Stomach (tissue), 9 donors: ENCODE results near the gene FYCO1. TPM values are rescaled to one million over a fixed set of nuclear protein-coding genes. Genes with fewer than 3 reads are reported as not detected.

ENCODE experiments used
- DNase-seq, 2 donors: peaks; one replicate each; pipeline versions ENCODE4 v3.0.0 to v3.0.0-alpha.2; 2013 to 2019
- H3K27ac ChIP-seq, 5 donors: fragments of 200-600 bp in 4 of 5; sonication (generic) in 4 of 5; one replicate each; pipeline ENCODE4 v1.5.1; 2013 to 2019; ENCODE audit warnings: mild to moderate bottlenecking in 1 of 5, moderate library complexity in 1 of 5
- H3K27me3 ChIP-seq, 3 donors: fragments of 200-600 bp; sonication (generic); one replicate each; pipeline ENCODE4 v1.5.1; 2017 to 2019; ENCODE audit warnings: mixed run types in 1 of 3
- H3K36me3 ChIP-seq, 4 donors: fragments of 200-600 bp; sonication (generic); 1 replicate in 3 of 4; 2 replicates in 1 of 4; pipeline ENCODE4 v1.5.1; 2016 to 2019
- H3K4me1 ChIP-seq, 4 donors: fragments of 200-600 bp; sonication (generic); one replicate each; pipeline ENCODE4 v1.5.1; 2016 to 2019
- H3K4me3 ChIP-seq, 4 donors: fragments of 200-600 bp; sonication (generic) in 3 of 4; one replicate each; pipeline ENCODE4 v1.5.1; 2016 to 2019; ENCODE audit warnings: mild to moderate bottlenecking in 1 of 4
- H3K9me3 ChIP-seq, 4 donors: fragments of 200-600 bp; sonication (generic); one replicate each; pipeline ENCODE4 v1.5.1; 2016 to 2019
- CTCF ChIP-seq, 7 experiments: fragments of 450-650 bp in 4 of 7; fragments of 200-600 bp in 3 of 7; sonication (generic) in 3 of 7; IDR thresholded peaks; one replicate each; pipeline ENCODE4 v1.5.1; 2016 to 2019; ENCODE audit warnings: antibody characterized with exemption in 7 of 7, control low read depth in 2 of 7, mild to moderate bottlenecking in 1 of 7
- EP300 ChIP-seq: sonication (generic); formaldehyde crosslinking; IDR thresholded peaks from one replicate; pipeline ENCODE4 v1.6.1; 2017; ENCODE audit warnings: antibody characterized with exemption
- POLR2A ChIP-seq, 4 donors: fragments of 450-650 bp; IDR thresholded peaks; one replicate each; pipeline ENCODE4 v1.6.1; 2016; ENCODE audit warnings: antibody characterized with exemption in 4 of 4, control low read depth in 2 of 4, mild to moderate bottlenecking in 1 of 4, moderate library complexity in 1 of 4
- POLR2AphosphoS5 ChIP-seq, 3 donors: sonication (generic); formaldehyde crosslinking; IDR thresholded peaks; one replicate each; pipeline ENCODE4 v1.6.1; 2016; ENCODE audit warnings: antibody characterized with exemption in 3 of 3
- WGBS, 5 donors: extraction: QIAGEN DNeasy Blood & Tissue Kit in 3 of 5; methylation state at CpG; one replicate each; pipeline versions ENCODE4 v1.1.5 to v1.1.7; 2013 to 2018; 5-methylcytosine and 5-hydroxymethylcytosine counted together
- intact Hi-C: fragments of 100-400 bp; cut with DNase I; formaldehyde crosslinking; loops from one replicate; pipeline ENCODE4 v1.15.1; 2023; ENCODE audit warnings: low total_unique reads
- polyA plus RNA-seq, 3 donors: library from polyadenylated mRNA; stranded (reverse); fragments of 200-250 nt; gene quantifications; one replicate each; pipeline ENCODE4 v1.2.3, GENCODE V29; 2013
- total RNA-seq, 5 donors: library from RNA; depleted of rRNA; stranded (reverse); fragments of >200 nt; gene quantifications; one replicate each; pipeline versions ENCODE4 v1.1.0 to v1.2.3, GENCODE V29; 2014 to 2016
- donor health status: healthy with polysubstance abuse.
- donor health status: Bipolar disorder and iron deficiency.
- donor health status: healthy.

The FYCO1 gene
- total and polyA plus RNA-seq, 8 donors, result 10.7 to 97.4 (median 25.3) TPM

GRCh38 chr3:45927881-45928280 is 67.7 kb downstream of the FYCO1 start:
- Histone ChIP-seq H3K9me3 (no peaks in the 10 kb centered on the region), H3K4me1 (no peaks in the 10 kb centered on the region), H3K36me3 (peaks cover 52 to 100% (median 99%) of the 10 kb centered on the region in 4 donors), H3K4me3 (no peak overlapping the region), H3K27ac (no peak overlapping the region), H3K27me3 (no peaks in the 10 kb centered on the region)
- no peak for DNase-seq
- 88 to 98% (median 96%) methylated on average over 2 of the region's 2 CpGs for WGBS, 5 donors
- intact Hi-C loops, result loop anchor here (10.0 kb wide), 1 partner anchor 163 kb away; no protein-coding TSS in a partner anchor
- TF ChIP-seq POLR2A (IDR thresholded peaks at IDR 0.05), result no peak
- no peak for TF ChIP-seq CTCF (IDR thresholded peaks at IDR 0.05)
- TF ChIP-seq POLR2AphosphoS5 (IDR thresholded peaks at IDR 0.05), result no peak
- no peak for TF ChIP-seq EP300

GRCh38 chr3:45923755-45924154 is 71.9 kb downstream of the FYCO1 start:
- intact Hi-C loops, result loop anchor here (10.0 kb wide), 1 partner anchor 159 kb away; no protein-coding TSS in a partner anchor
- 50 to 87% (median 58%) methylated on average over 3 of the region's 3 CpGs for WGBS, 5 donors
- Histone ChIP-seq H3K4me1 (no peaks in the 10 kb centered on the region), H3K36me3 (peaks cover 59 to 100% (median 99%) of the 10 kb centered on the region in 4 donors), H3K27ac (no peak overlapping the region), H3K4me3 (no peak overlapping the region), H3K27me3 (no peaks in the 10 kb centered on the region), H3K9me3 (no peaks in the 10 kb centered on the region)
- no peak for DNase-seq
- TF ChIP-seq EP300 (no peak), CTCF (IDR thresholded peaks at IDR 0.05) (no peak), POLR2A (IDR thresholded peaks at IDR 0.05) (no peak), POLR2AphosphoS5 (IDR thresholded peaks at IDR 0.05) (no peak)

- intact Hi-C loops, result loop anchor here (10.0 kb wide), 1 partner anchor 158 kb away; no protein-coding TSS in a partner anchor
- Histone ChIP-seq H3K9me3 (no peaks in the 10 kb centered on the region), H3K27ac (no peak overlapping the region), H3K4me3 (no peak overlapping the region), H3K36me3 (peaks cover 52 to 100% (median 97%) of the 10 kb centered on the region in 4 donors), H3K4me1 (no peaks in the 10 kb centered on the region), H3K27me3 (no peaks in the 10 kb centered on the region)
- WGBS, 5 donors, result 93 to 97% (median 95%) methylated on average over 4 of the region's 4 CpGs
- DNase-seq, result no peak
- TF ChIP-seq EP300, result no peak
- TF ChIP-seq CTCF (IDR thresholded peaks at IDR 0.05), result no peak
These were observed 72.6 kb downstream of the FYCO1 start for GRCh38 chr3:45922950-45923590.

DNA sequence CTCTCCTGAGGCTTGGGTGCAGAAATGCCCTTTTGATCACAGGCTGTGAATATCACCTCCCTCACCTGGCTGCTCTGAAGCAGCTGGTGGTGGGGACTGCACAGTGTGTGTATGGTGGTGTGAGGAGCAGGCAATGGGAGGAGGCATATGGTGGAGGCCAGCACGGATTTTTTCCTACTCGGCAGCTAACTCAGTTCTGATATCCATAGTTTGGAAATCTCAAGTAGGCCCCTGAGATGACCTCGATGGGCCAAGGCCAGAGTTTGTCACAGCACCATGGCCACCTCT is 73.6 kb downstream of the FYCO1 start:
- no peaks in the 10 kb centered on the region for H3K9me3 ChIP-seq
- TF ChIP-seq POLR2A (IDR thresholded peaks at IDR 0.05), result no peak
- TF ChIP-seq CTCF (IDR thresholded peaks at IDR 0.05), result no peak
- no peak for TF ChIP-seq POLR2AphosphoS5 (IDR thresholded peaks at IDR 0.05)
- no peak for TF ChIP-seq EP300
- no peak overlapping the region for H3K27ac ChIP-seq
- H3K4me3 ChIP-seq, result no peak overlapping the region
- peaks cover 50 to 99% (median 87%) of the 10 kb centered on the region in 4 donors for H3K36me3 ChIP-seq
- WGBS, 5 donors, result 86 to 94% (median 91%) methylated on average over 3 of the region's 3 CpGs
- DNase-seq, result no peak
- intact Hi-C loops, result loop anchor here (10.0 kb wide), 1 partner anchor 157 kb away; no protein-coding TSS in a partner anchor
- no peaks in the 10 kb centered on the region for H3K27me3 ChIP-seq
- no peaks in the 10 kb centered on the region for H3K4me1 ChIP-seq
